OCI-M2 (cell line): Measurements from ENCODE around the gene PYGB.

Experiments
- DNase-seq: peaks from one replicate; lab custom pipeline; 2025; ENCODE audit not compliant: unreplicated experiment; lab: John Stamatoyannopoulos, UW

The PYGB gene

DNA sequence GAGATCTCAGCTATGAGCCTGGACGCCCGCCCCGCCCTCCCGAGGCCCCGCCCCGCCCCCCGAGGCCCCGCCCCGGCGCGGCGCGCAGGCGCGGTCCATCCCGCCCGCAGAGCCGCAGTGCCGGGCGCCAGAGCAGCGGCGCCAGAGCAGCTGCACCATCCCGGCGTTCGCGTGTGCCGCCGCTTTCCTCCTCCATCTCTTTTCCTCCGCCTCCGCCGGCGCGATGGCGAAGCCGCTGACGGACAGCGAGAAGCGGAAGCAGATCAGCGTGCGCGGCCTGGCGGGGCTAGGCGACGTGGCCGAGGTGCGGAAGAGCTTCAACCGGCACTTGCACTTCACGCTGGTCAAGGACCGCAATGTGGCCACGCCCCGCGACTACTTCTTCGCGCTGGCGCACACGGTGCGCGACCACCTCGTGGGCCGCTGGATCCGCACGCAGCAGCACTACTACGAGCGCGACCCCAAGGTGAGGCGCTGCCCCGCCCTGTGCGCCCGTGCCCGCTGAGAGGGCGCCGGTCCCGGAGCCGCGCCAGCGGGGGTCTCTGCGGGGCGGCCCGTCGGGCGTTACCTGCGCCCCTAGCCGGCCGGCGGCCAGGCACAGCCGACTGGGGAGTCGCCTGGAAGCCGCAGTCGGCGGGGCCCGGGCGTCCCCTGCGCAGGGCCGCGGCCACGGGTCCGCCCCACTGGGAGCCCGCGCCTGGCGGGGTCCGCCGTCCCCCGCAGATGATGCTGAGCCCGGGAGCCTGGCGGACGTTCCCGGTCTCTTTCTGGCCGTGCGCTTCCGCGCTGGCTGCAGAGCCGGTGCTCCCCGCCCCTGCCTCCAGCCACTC, at the start of gene PYGB:
Gene PYGB, plus strand, starts transcription at position 130 of the 830 bp plus-strand sequence. Its CDS starts 94 bp downstream, at position 224.
- no peak for DNase-seq

- DNase-seq: no peak
Observed at GRCh38 chr20:25198663-25199383, 49.1 kb upstream of the PYGB start.

- DNase-seq: no peak
Observed at GRCh38 chr20:25199473-25200260, 48.2 kb upstream of the PYGB start.

DNA sequence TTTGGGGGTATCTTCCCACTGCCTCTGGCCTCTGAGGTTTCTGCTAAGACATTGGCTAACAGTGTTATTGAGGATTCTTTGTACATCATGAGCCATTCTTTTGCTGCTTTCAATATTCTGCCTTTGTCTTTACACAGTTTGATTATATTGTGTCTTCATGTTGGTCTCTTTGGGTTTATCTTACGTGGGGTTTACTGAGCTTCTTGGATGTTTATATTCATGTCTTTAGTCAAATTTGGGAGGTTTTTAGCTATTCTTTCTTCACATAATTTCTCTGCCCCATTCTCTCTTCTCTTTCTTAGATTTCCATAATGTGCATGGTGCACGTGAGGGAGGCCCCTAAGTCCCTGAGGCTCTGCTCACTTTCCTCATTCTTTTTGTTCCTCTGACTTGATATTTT, 44.8 kb upstream of the PYGB start:
- DNase-seq: no peak

DNA sequence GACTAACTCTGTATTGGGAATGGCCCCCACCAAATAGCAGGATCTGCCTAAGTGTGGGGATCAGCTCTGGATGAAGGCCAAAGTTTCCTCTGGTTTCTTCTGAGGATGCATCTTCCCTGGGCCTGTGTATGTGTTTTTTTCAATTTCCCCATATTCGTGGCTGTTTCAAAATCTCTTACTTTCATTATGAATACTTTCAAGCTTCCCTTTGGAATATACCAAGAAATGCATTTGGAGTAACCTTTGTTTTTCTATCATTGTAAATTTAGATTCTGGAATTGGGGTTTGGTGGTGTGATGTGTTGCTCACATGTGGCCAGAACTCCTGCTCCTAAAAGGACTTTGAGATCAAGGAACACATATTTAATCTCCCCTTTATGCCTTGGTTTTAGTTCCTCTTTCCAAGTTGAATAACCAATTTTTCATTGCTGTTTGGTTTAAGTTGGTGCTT, 44.0 kb upstream of the PYGB start:
- no peak for DNase-seq

GRCh38 chr20:25204550-25205276, 43.2 kb upstream of the PYGB start:
- DNase-seq: no peak

GRCh38 chr20:25205277-25206062, 42.4 kb upstream of the PYGB start:
- no peak for DNase-seq

DNA sequence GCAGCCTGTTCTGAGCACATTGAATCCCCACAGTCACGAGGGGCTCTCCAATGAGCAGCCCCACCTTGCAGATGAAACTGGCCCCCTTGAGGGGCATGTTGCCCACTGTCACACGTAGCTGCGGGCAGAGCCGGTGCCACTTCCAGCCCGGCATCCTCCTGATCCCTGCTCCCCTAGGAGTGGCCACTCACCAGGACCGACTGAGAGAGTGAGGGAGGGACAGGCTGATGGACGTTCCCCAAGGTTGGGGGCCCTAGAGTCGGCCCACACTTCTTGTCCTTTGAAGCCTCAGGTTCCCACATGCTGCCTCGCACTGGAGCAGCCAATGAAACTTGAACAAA, 41.9 kb upstream of the PYGB start:
- DNase-seq: no peak

GRCh38 chr20:25206548-25206947, 41.3 kb upstream of the PYGB start:
- DNase-seq: no peak

DNA sequence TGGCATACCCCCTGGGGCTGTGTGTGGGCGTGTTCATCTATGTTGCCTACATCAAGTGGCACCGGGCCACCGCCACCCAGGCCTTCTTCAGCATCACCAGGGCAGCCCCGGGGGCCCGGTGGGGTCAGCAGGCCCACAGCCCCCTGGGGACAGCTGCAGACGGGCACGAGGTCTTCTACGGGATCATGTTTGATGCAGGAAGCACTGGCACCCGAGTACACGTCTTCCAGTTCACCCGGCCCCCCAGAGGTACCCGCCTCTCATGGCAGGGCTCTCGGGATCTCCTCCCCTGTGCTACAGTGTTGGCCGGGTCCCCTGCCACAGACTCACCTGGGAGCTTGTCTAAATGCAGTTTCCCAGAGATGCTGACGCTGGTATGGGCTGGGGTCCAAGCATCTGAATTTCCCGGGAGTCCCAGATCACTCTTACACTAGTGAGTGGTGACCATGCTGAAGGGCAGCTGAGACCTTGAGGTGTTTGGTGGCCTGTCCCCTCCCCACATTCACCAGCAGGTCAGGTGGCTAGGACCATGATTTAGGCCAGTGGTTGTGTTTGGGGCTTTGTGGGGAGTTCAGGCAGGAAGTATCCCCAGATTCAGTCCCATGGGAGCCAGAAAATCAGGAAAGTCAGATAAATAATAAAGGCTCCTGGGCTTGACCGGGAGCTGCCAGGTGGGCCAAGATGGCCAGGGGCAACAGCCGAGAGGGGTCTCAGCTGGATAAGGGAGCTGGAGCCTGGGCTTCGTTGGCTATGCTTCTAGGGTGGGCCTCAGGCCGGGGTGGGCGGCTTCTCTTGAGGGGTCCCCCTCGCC, 40.5 kb upstream of the PYGB start:
- no peak for DNase-seq

DNA sequence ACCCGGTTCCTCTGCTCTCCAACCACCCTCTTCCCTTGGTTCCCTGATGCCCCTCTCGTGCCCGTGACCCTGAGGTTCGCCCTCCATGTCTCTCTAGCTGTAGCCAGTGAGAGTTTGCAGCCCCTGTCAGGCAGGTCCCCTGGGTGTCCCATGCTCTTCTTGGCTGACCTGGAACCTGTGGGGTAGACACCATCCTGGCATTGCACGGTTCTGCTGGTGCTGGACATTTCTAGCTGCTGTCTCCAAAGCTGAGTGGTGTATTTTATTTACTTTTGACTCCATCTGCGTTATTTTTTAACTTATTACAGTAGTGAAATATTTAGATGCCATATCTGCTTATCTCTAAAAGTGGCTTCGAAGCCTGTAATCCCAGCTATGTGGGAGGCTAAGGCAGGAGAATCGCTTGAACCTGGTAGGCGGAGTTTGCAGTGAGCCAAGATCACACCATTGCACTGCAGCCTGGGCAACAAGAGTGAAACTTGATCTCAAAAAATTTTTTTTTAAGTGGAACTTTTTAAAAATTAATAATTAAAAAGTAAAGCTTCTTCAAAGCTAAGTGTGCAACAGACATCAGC, 39.8 kb upstream of the PYGB start:
- DNase-seq: no peak

GRCh38 chr20:25209400-25209799, 38.5 kb upstream of the PYGB start:
- DNase-seq: no peak

- no peak for DNase-seq
Observed at GRCh38 chr20:25209911-25210310, 38.0 kb upstream of the PYGB start.

GRCh38 chr20:25211273-25211672, 36.6 kb upstream of the PYGB start:
- DNase-seq: no peak

GRCh38 chr20:25212242-25212641, 35.6 kb upstream of the PYGB start:
- DNase-seq: no peak

DNA sequence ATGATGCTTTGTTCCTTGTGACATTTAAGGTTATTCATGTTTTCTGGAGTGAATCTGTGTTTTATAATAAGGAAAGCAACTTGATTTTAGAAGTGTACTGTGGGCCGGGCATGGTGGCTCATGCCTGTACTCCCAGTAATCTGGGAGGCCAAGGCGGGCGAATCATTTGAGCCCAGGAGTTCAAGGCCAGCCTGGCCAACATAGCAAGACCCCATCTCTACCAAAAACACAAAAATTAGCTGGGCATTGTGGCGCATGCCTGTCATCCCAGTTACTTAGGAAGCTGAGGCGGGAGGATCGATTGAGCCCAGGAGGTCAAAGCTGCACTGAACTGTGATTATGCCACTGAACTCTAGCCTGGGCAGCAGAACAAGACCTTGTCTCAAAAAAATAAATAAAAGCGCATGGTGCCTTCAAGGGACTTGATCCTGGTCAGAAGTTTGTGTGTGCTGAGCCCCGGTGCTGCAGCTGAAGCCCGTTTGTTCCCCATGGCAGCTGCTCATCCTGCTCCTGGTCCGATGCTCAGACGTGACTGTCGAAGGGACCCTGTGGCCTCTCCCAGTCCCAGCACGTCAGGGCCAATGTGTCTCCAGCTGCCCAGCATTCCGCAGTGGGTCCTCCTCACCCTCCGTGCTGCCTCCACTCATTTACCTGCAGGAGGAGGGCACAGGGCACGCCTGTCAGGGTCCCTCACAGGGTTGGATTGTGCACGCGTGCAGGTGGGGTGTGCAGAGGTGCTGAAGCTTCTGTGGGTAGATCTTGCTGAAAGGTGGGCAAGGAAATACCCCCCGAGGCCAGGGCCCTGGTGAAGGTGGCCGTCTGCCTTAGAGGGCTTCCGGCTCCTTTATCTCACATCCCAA, 34.1 kb upstream of the PYGB start:
- DNase-seq: no peak

- no peak for DNase-seq
Observed at GRCh38 chr20:25214426-25214790, 33.5 kb upstream of the PYGB start.

- no peak for DNase-seq
Observed at GRCh38 chr20:25214819-25215218, 33.1 kb upstream of the PYGB start.
